ENCODE results near the gene RGP1.

The RGP1 gene

GRCh38 chr9:35769763-35770162, 20.7 kb downstream of the RGP1 start:
- no peaks in the 10 kb centered on the region for H3K27me3 ChIP-seq (ENCODE audit: control insufficient read depth, insufficient read depth, low read length)
- no peaks in the 10 kb centered on the region for H3K36me3 ChIP-seq (ENCODE audit: control insufficient read depth, insufficient read depth, low read length)
- H3K9ac ChIP-seq (ENCODE audit: low read length), result no peak overlapping the region
- no peak overlapping the region for H3K4me3 ChIP-seq (ENCODE audit: low read length)
- no peaks in the 10 kb centered on the region for H3K9me3 ChIP-seq (ENCODE audit: control insufficient read depth, low read length)
- H3K4me1 ChIP-seq (ENCODE audit: control insufficient read depth, insufficient read depth, low read length), result peaks cover 23% of the 10 kb centered on the region

GRCh38 chr9:35771075-35771433, 22.0 kb downstream of the RGP1 start:
- no peaks in the 10 kb centered on the region for H3K36me3 ChIP-seq (ENCODE audit: control insufficient read depth, insufficient read depth, low read length)
- H3K9ac ChIP-seq (ENCODE audit: low read length), result no peak overlapping the region
- H3K9me3 ChIP-seq (ENCODE audit: control insufficient read depth, low read length), result no peaks in the 10 kb centered on the region
- H3K4me1 ChIP-seq (ENCODE audit: control insufficient read depth, insufficient read depth, low read length), result peaks cover 23% of the 10 kb centered on the region
- H3K4me3 ChIP-seq (ENCODE audit: low read length), result no peak overlapping the region
- no peaks in the 10 kb centered on the region for H3K27me3 ChIP-seq (ENCODE audit: control insufficient read depth, insufficient read depth, low read length)

- Histone ChIP-seq H3K9ac (ENCODE audit: low read length) (no peak overlapping the region), H3K9me3 (ENCODE audit: control insufficient read depth, low read length) (no peaks in the 10 kb centered on the region), H3K4me3 (ENCODE audit: low read length) (no peak overlapping the region), H3K36me3 (ENCODE audit: control insufficient read depth, insufficient read depth, low read length) (no peaks in the 10 kb centered on the region), H3K27me3 (ENCODE audit: control insufficient read depth, insufficient read depth, low read length) (no peaks in the 10 kb centered on the region), H3K4me1 (ENCODE audit: control insufficient read depth, insufficient read depth, low read length) (peaks cover 23% of the 10 kb centered on the region)
These were observed 22.4 kb downstream of the RGP1 start for GRCh38 chr9:35771534-35771933.

GRCh38 chr9:35771943-35772342, 22.9 kb downstream of the RGP1 start:
- Histone ChIP-seq H3K9ac (ENCODE audit: low read length) (no peak overlapping the region), H3K4me3 (ENCODE audit: low read length) (no peak overlapping the region), H3K4me1 (ENCODE audit: control insufficient read depth, insufficient read depth, low read length) (peaks cover 23% of the 10 kb centered on the region), H3K36me3 (ENCODE audit: control insufficient read depth, insufficient read depth, low read length) (no peaks in the 10 kb centered on the region), H3K9me3 (ENCODE audit: control insufficient read depth, low read length) (no peaks in the 10 kb centered on the region), H3K27me3 (ENCODE audit: control insufficient read depth, insufficient read depth, low read length) (no peaks in the 10 kb centered on the region)

DNA sequence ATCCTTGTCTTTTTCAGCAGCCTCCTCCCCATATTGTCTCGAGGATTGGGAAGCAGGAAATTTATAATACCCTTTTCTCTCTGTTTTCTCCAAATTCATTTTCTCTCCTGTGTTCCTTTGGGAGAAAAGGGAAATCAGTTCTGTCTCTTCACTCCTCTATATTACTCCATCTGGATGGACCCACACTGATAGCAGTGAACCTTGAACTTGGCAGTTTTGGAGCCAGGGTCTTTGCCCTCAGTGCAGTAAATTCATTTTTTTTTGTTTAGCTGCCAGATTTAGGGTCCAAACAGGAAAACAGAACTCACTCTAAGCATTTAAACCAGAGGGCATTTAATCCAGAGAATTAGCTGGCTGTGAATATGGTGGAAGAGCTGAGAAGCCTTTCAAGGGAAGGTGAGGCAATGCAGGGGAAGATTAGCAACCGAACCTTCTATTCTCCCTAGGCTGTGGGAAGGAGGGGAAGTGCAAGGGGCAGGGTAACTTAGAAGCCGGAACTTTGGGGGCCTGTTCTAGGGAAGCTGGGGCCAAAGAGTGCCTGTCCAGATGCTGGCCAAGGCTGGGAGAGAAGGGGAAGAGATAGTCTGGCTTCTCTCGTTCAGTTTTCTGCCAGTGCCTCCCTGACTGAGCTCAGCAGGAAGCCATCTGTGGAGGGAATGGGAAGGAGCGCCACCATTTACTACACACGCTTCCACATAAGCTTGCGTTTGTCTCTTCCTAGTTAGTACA, 26.0 kb downstream of the RGP1 start:
- no peak overlapping the region for H3K4me3 ChIP-seq (ENCODE audit: low read length)
- peaks cover 25% of the 10 kb centered on the region for H3K4me1 ChIP-seq (ENCODE audit: control insufficient read depth, insufficient read depth, low read length)
- H3K9me3 ChIP-seq (ENCODE audit: control insufficient read depth, low read length), result no peaks in the 10 kb centered on the region
- H3K9ac ChIP-seq (ENCODE audit: low read length), result no peak overlapping the region
- H3K36me3 ChIP-seq (ENCODE audit: control insufficient read depth, insufficient read depth, low read length), result no peaks in the 10 kb centered on the region
- H3K27me3 ChIP-seq (ENCODE audit: control insufficient read depth, insufficient read depth, low read length), result no peaks in the 10 kb centered on the region

DNA sequence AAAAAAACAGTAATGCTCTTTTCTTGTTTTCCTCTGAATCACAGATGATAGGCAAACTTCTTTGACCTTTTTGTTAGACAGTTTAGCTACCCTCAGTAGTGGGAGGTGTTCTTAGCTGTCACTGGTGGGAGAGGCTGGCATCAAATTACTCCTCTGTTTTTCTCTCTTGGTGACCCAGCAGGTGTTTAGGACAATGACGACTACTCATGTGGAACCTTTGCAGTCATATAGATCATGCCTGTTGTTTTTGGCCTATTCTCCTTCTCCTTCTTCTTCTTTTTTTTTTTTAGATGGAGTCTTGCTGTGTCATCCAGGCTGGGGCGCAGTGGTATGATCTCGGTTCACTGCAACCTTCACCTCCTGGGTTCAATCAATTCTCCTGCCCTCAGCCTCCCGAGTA, 26.9 kb downstream of the RGP1 start:
- Histone ChIP-seq H3K4me1 (ENCODE audit: control insufficient read depth, insufficient read depth, low read length) (peaks cover 16% of the 10 kb centered on the region), H3K9ac (ENCODE audit: low read length) (no peak overlapping the region), H3K4me3 (ENCODE audit: low read length) (no peak overlapping the region), H3K9me3 (ENCODE audit: control insufficient read depth, low read length) (no peaks in the 10 kb centered on the region), H3K27me3 (ENCODE audit: control insufficient read depth, insufficient read depth, low read length) (no peaks in the 10 kb centered on the region), H3K36me3 (ENCODE audit: control insufficient read depth, insufficient read depth, low read length) (no peaks in the 10 kb centered on the region)

DNA sequence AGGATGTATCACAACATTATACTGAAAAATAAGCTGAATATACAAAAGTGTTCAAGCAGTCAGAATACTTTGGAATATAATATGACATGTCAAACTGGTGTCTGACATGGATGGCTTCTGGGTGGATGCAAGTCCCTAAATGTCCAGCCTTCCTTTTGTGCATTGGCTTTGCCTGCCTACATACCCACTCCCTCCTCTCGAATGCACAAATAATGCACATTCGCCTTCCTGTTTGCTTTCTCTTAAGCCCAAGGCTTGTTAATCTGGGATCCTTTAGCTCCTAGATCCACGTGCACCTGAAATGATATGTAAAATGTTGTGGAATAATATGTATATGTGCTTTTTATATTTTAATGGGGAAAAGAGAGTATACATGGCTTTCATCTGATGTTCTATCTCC, 29.4 kb downstream of the RGP1 start:
- H3K9ac ChIP-seq (ENCODE audit: low read length), result no peak overlapping the region
- no peaks in the 10 kb centered on the region for H3K27me3 ChIP-seq (ENCODE audit: control insufficient read depth, insufficient read depth, low read length)
- peaks cover 3% of the 10 kb centered on the region for H3K4me1 ChIP-seq (ENCODE audit: control insufficient read depth, insufficient read depth, low read length)
- no peak overlapping the region for H3K4me3 ChIP-seq (ENCODE audit: low read length)
- no peaks in the 10 kb centered on the region for H3K9me3 ChIP-seq (ENCODE audit: control insufficient read depth, low read length)
- H3K36me3 ChIP-seq (ENCODE audit: control insufficient read depth, insufficient read depth, low read length), result no peaks in the 10 kb centered on the region

DNA sequence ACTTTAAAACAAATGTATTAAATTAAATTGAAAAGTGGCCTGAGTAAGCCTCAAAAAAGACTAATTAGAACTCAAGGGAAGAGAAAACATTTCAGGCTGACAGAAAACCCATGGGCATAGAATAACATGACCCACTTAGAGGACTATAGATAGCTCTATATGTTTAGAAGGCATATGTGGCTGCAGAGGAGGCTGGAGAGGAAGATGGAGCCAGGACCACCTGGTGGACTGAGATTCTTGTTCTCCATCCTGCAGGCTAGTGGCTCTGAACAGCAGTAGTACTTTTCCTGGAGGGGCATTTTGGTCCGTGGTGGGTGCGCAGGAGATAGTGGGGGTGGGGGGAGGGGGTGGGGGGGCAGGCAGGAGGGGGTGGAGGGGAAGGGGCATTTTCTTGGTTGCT, 32.0 kb downstream of the RGP1 start:
- no peak overlapping the region for H3K9ac ChIP-seq (ENCODE audit: low read length)
- H3K27me3 ChIP-seq (ENCODE audit: control insufficient read depth, insufficient read depth, low read length), result no peaks in the 10 kb centered on the region
- H3K4me1 ChIP-seq (ENCODE audit: control insufficient read depth, insufficient read depth, low read length), result peaks cover 3% of the 10 kb centered on the region
- no peaks in the 10 kb centered on the region for H3K36me3 ChIP-seq (ENCODE audit: control insufficient read depth, insufficient read depth, low read length)
- no peaks in the 10 kb centered on the region for H3K9me3 ChIP-seq (ENCODE audit: control insufficient read depth, low read length)
- no peak overlapping the region for H3K4me3 ChIP-seq (ENCODE audit: low read length)

- H3K27me3 ChIP-seq (ENCODE audit: control insufficient read depth, insufficient read depth, low read length), result no peaks in the 10 kb centered on the region
- H3K36me3 ChIP-seq (ENCODE audit: control insufficient read depth, insufficient read depth, low read length), result no peaks in the 10 kb centered on the region
- peaks cover 3% of the 10 kb centered on the region for H3K4me1 ChIP-seq (ENCODE audit: control insufficient read depth, insufficient read depth, low read length)
- no peaks in the 10 kb centered on the region for H3K9me3 ChIP-seq (ENCODE audit: control insufficient read depth, low read length)
- H3K9ac ChIP-seq (ENCODE audit: low read length), result no peak overlapping the region
- H3K4me3 ChIP-seq (ENCODE audit: low read length), result no peak overlapping the region
These were observed 34.3 kb downstream of the RGP1 start for GRCh38 chr9:35783418-35783817.

DNA sequence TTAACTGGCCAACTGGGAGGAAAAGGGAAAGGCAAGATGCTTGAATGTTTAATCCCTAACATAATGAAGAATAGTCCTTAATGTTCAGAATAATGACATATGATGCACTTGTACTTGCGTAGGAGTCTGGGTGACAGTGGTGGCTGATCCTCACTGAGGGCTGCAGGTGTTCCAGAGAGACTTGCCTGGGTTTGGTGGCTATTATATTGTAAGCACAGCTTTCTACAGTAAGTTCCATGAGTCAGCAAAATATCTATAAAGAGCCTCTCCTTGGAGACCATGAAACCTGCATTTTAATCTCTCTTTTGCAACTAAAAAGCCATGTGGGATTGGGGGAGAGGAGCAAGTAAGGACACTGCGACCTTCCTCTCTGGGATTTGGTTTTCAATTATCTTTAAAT, 40.5 kb downstream of the RGP1 start:
- Histone ChIP-seq H3K4me3 (ENCODE audit: low read length) (no peak overlapping the region), H3K9ac (ENCODE audit: low read length) (no peak overlapping the region), H3K4me1 (ENCODE audit: control insufficient read depth, insufficient read depth, low read length) (peaks cover 5% of the 10 kb centered on the region), H3K36me3 (ENCODE audit: control insufficient read depth, insufficient read depth, low read length) (no peaks in the 10 kb centered on the region), H3K27me3 (ENCODE audit: control insufficient read depth, insufficient read depth, low read length) (no peaks in the 10 kb centered on the region), H3K9me3 (ENCODE audit: control insufficient read depth, low read length) (no peaks in the 10 kb centered on the region)

DNA sequence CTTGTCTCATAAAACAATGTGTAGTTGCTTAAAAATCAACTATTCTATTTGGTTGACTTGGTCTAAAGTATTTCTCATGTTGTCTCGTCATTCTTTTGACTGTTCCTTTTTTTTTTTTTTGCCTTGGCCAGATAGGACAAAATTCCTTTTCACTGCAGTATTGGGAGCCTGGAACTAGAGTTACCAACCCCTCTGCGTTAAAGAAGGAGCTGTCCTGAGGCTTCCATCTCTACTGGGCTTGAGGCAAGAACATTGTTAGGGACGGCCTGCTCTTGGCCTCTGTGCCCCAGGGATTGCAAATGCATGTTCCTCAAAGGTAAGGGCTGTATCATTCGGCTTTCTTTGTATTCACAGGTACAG, 40.9 kb downstream of the RGP1 start:
- no peak overlapping the region for H3K9ac ChIP-seq (ENCODE audit: low read length)
- no peaks in the 10 kb centered on the region for H3K9me3 ChIP-seq (ENCODE audit: control insufficient read depth, low read length)
- no peaks in the 10 kb centered on the region for H3K36me3 ChIP-seq (ENCODE audit: control insufficient read depth, insufficient read depth, low read length)
- H3K4me1 ChIP-seq (ENCODE audit: control insufficient read depth, insufficient read depth, low read length), result peaks cover 5% of the 10 kb centered on the region
- no peak overlapping the region for H3K4me3 ChIP-seq (ENCODE audit: low read length)
- H3K27me3 ChIP-seq (ENCODE audit: control insufficient read depth, insufficient read depth, low read length), result no peaks in the 10 kb centered on the region

DNA sequence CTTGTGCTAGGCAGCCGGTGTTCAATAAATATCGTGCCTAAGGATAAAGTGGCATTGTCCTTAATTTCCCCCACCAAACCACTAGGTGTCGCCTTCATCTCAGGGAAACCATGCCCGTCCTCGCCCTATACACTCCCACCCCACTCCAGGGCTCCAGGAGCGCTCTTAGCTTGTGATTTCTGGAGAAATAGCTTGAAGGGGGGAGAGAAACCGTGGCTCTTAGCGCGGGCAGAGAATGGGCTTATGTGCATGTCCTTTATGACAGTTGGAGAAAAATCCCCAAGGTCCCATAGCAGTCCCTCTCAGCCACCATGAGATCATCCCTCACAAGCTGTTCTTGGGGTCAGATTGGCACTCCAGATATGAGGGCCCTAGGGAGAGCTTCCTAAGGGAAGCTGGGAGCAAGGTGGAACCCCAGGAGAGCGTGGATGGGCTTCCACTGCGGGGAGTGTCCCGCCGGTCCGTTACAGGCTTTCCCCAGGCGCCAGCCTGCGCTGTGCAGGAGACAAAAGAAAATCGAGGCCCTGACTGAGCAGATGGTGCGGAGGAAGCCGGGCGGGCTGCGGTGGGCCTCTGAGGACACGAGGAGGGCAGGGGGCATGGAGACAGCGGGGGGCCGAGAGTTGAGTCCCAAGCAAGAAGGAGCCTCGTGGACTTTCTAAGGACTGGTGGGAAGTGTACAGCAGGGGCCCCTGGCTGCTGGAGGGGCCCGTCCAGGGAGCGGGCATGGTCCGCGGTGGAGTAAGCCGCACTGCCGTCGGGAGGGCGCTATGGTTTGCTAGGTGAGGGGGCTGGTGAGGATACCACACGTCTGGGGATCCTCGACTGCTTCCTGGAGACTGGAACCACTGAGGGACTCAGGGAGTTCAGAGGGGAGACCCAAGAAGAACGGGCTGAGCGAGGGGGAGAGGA, 41.6 kb downstream of the RGP1 start:
- Histone ChIP-seq H3K36me3 (ENCODE audit: control insufficient read depth, insufficient read depth, low read length) (no peaks in the 10 kb centered on the region), H3K4me1 (ENCODE audit: control insufficient read depth, insufficient read depth, low read length) (peaks cover 5% of the 10 kb centered on the region), H3K27me3 (ENCODE audit: control insufficient read depth, insufficient read depth, low read length) (no peaks in the 10 kb centered on the region), H3K9me3 (ENCODE audit: control insufficient read depth, low read length) (no peaks in the 10 kb centered on the region), H3K9ac (ENCODE audit: low read length) (no peak overlapping the region), H3K4me3 (ENCODE audit: low read length) (no peak overlapping the region)
